Stimulated activated CD4-positive, alpha-beta T cell treated with anti-CD3 and anti-CD28 coated beads, Interleukin-4, amount 100 ng/mL, for 1 hour (primary cell): ENCODE results near the gene FEM1A.
"Not testable (repeated sequence)": the region's sequence is repeated elsewhere in the genome, so short reads cannot be mapped to it uniquely, and the experiment has no call there.

Experiments
- DNase-seq: peaks from one replicate; pipeline ENCODE4 v3.0.0-alpha.2; 2020

The FEM1A gene

GRCh38 chr19:4815426-4816201, 24.1 kb downstream of the FEM1A start:
- DNase-seq = peak; percentile 72

- DNase-seq = no peak
Measured at GRCh38 chr19:4816202-4816949, 24.8 kb downstream of the FEM1A start.

GRCh38 chr19:4816950-4817278, 25.4 kb downstream of the FEM1A start:
- no peak for DNase-seq

GRCh38 chr19:4817467-4818277, 26.1 kb downstream of the FEM1A start:
- no peak for DNase-seq

- DNase-seq = no peak
Measured at GRCh38 chr19:4821265-4821664, 29.7 kb downstream of the FEM1A start.

GRCh38 chr19:4822354-4822753, 30.8 kb downstream of the FEM1A start:
- not testable (repeated sequence) for DNase-seq

GRCh38 chr19:4823577-4823976, 32.0 kb downstream of the FEM1A start:
- no peak for DNase-seq

- DNase-seq = no peak
Measured at GRCh38 chr19:4829001-4829712, 37.6 kb downstream of the FEM1A start.

- DNase-seq = no peak
Measured at GRCh38 chr19:4830332-4830731, 38.8 kb downstream of the FEM1A start.

- DNase-seq = no peak
Measured at GRCh38 chr19:4830768-4831265, 39.3 kb downstream of the FEM1A start.

GRCh38 chr19:4831304-4831978, 39.9 kb downstream of the FEM1A start, which contains the start of gene TICAM1:
Gene TICAM1 (minus strand): TSS chr19:4831712. CDS start chr19:4818377, 13,335 bp downstream.
- peak; percentile 84 for DNase-seq

GRCh38 chr19:4831979-4832340, 40.4 kb downstream of the FEM1A start:
- DNase-seq = not testable (repeated sequence)

- DNase-seq = no peak
Measured at GRCh38 chr19:4832776-4833175, 41.2 kb downstream of the FEM1A start.

- DNase-seq = no peak
Measured at GRCh38 chr19:4839192-4839591, 47.7 kb downstream of the FEM1A start.

GRCh38 chr19:4843647-4843965, 52.1 kb downstream of the FEM1A start:
- DNase-seq = no peak

- no peak for DNase-seq
Measured at GRCh38 chr19:4844348-4845179, 53.0 kb downstream of the FEM1A start.

GRCh38 chr19:4845975-4846374, 54.4 kb downstream of the FEM1A start:
- DNase-seq = not testable (repeated sequence)

- DNase-seq = no peak
Measured at GRCh38 chr19:4847190-4847973, 55.8 kb downstream of the FEM1A start.

- DNase-seq = no peak
Measured at GRCh38 chr19:4849019-4849418, 57.5 kb downstream of the FEM1A start.
